GM18909 (cell line): Measurements from ENCODE around the gene TEKTIP1.
"Not testable (repeated sequence)": the region's sequence is repeated elsewhere in the genome, so short reads cannot be mapped to it uniquely, and the experiment has no call there.

Source experiments
- ATAC-seq: cut with Tn5 transposase; IDR thresholded peaks from one replicate; pipeline ENCODE4 v1.9.1; 2021; ENCODE audit warnings: mild to moderate bottlenecking; ENCODE audit not compliant: unreplicated experiment, poor library complexity

Gene TEKTIP1

GRCh38 chr19:3578390-3578789, 39.4 kb downstream of the TEKTIP1 start:
- ATAC-seq = no peak

DNA sequence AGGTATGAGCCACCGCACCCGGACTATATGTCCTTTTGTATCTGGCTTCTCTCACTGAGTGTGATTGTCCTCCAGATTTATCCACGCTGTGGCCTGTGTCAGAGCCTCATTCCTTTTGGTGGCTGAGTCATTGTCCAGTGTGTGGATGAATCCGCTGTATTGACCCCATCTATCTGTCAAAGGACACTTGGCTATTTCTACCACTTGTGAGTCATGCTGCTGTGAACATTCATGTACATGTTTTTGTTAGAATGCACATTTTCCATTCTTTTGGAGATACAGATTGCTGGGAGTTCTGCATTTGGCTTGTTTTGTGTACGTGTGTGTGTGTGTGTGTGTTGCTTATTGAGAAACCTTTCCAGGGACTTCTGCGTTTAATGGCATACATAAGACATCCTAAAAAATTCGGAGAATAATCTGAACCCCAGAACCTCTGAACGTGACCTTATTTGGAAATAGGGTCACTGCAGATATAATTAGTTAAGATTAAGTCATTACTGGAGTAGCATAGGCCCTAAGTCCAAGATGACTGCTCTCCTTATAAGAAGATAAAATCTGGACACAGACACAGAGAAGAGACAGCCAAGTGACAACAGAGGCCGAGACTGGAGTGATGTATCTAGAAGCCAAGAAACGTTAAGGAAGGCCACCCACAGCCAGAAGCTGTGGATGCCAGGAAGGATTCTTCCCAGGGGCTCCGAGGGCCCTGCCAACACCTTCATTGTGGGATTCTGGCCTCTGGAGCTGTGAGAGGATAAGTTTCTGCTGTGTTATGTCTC, 41.4 kb downstream of the TEKTIP1 start:
- no peak for ATAC-seq

DNA sequence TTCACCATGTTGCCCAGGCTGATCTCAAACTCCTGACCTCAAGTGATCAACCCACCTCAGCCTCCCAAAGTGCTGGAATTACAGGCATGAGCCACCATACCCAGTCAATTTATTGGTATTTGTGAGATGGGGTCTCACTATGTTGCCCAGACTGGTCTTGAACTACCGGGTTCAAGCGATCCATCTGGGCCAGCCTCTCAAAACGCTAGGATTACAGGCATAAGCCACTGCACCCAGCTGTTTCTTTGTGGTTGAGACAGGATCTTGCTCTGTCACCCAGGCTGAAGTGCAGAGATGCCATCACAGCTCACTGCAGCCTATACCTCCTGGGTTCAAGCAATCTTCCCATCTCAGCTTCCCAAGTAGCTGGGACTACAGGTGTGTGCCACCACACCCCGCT, 42.8 kb downstream of the TEKTIP1 start:
- not testable (repeated sequence) for ATAC-seq

- ATAC-seq = not testable (repeated sequence)
Measured at GRCh38 chr19:3584036-3584802, 45.2 kb downstream of the TEKTIP1 start.

DNA sequence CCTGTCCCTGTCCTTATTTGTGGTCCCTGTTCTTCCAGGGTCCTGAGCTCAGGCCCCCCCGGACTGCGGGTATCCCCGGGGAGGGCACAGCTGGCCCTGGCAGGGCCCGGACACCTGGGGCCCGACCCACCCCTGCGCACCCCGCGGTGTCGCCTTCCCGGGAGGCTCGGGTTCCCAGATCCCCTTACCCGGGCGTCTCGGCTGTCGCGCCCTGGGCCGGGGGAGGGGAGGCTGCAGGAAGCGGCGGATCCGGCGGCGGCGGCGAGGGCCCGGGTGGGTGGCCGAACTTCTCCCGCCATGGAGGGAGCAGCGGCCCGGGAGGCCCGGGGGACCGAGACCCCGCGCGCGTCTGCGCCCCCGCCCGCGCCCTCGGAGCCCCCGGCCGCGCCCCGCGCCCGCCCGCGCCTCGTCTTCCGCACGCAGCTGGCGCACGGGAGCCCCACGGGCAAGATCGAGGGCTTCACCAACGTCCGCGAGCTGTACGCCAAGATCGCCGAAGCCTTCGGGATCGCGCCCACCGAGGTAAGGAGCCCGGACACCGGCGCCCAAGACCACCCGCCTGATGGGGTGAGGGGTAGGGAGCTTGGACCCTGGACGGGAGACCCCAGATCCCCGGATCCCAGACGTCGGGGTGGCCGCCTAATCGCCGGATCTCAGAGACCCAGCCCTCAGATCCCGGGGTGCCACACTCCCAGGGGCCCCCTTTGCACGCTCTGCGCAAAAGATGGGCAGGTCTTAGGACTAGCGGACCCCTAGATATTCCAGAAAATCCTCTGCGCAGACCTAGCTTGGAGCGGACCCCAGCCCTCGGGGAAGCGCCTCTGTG, 46.5 kb downstream of the TEKTIP1 start, which contains the start of gene GIPC3:
Gene GIPC3 (plus strand): TSS at position 178 of the 826 bp plus-strand sequence. CDS start 120 bp downstream, at position 298.
- no peak for ATAC-seq

DNA sequence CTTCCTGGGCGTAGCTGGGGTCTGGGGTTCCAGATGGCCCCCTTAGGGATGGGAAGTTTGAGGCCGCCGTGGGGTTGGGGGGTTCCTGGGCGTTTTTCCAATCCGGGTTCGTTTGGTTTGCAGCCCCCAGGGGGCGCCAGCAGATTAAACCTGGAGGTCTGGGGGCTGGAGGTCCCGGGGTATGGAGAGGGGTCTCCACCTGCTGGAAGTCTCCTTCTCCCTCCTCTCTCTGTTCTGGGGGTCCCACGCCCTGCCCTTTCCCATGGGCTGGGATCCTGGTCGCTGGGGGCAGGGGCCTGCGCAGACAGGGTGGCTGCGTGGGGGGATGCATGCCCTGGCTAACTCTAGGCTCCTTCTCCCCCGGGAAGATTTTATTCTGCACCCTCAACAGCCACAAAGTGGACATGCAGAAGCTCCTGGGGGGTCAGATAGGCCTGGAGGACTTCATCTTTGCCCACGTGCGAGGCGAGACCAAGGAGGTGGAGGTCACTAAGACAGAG, 47.2 kb downstream of the TEKTIP1 start:
- no peak for ATAC-seq

GRCh38 chr19:3586707-3587346, 47.9 kb downstream of the TEKTIP1 start:
- no peak for ATAC-seq

- ATAC-seq = no peak
Measured at GRCh38 chr19:3589439-3589838, 50.5 kb downstream of the TEKTIP1 start.

GRCh38 chr19:3589949-3590348, 51.0 kb downstream of the TEKTIP1 start:
- no peak for ATAC-seq

DNA sequence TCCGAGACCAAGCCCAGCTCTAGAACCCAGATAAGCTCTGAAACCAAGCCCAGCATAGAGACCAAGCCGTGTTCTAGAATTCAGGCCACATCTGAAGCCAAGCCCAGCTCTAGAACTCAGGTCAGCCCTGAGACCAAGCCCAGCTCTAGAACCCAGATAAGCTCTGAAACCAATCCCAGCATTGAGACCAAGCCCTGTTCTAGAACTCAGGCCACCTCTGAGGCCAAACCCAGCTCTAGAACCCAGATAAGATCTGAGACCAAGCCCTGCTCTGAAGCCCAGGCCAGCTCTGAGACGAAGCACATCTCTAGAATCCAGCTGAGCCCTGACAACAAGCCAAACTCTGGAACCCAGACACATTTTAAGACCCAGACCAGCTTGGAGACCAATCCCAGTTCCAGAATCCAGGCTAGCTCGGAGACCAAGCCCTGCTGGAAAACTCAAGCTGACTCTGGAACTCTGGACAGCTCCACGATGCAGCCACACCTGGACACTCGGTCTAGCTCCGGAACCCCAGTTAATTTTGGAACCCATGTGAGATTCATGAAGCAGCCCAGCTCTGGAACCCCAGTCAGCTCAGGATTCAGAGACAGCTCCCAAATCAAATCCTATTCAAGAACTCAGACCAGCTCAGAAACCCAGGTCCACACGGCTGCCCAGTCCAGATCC, 52.2 kb downstream of the TEKTIP1 start:
- no peak for ATAC-seq

GRCh38 chr19:3591876-3592613, 53.1 kb downstream of the TEKTIP1 start:
- no peak for ATAC-seq

DNA sequence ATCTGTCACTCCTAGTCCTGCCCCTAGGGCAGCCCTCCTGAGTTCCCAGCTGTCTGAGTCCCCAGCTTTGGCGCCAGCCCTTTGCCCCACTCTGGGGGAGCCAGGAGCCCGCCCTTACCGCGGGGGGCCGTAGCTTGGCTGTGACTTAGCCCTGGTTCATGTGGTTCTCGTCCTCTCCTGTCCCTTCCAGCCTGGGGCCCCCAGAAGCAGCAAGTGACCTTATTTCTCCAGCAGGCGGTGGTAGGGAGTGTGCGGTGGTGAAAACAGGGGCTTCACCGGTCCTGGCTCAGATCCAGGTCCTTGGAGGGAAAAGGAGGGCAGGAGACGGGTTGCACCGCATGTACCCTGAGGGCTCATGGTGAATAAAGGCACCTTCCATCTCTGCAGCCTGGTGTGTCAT, 54.2 kb downstream of the TEKTIP1 start:
- ATAC-seq = no peak
